HG02763 (cell line): ENCODE data around the gene KLRC1.
"Not testable (repeated sequence)": the region's sequence is repeated elsewhere in the genome, so short reads cannot be mapped to it uniquely, and the experiment has no call there.

Source experiments
- ATAC-seq: cut with Tn5 transposase; IDR thresholded peaks from one replicate; pipeline ENCODE4 v1.9.1; 2021; ENCODE audit warnings: mild to moderate bottlenecking, moderate library complexity; ENCODE audit not compliant: unreplicated experiment

Gene KLRC1

GRCh38 chr12:10424260-10424899, 28.8 kb downstream of the KLRC1 start:
- not testable (repeated sequence) for ATAC-seq

- not testable (repeated sequence) for ATAC-seq
These were observed 31.0 kb downstream of the KLRC1 start for GRCh38 chr12:10422159-10422558.

- not testable (repeated sequence) for ATAC-seq
These were observed 32.8 kb downstream of the KLRC1 start, which contains the start of gene KLRC3 for GRCh38 chr12:10420334-10420733. Gene KLRC3, minus strand, starts transcription at chr12:10420595. Its CDS starts 45 bp downstream, at chr12:10420550.

- ATAC-seq: no peak
These were observed 43.8 kb downstream of the KLRC1 start, which contains the start of gene KLRC4 for GRCh38 chr12:10409392-10409791. Gene KLRC4, minus strand, starts transcription at chr12:10409757. Its CDS starts 182 bp downstream, at chr12:10409575.

- no peak for ATAC-seq
These were observed 44.3 kb downstream of the KLRC1 start for GRCh38 chr12:10408842-10409241.

- ATAC-seq: no peak
These were observed 46.5 kb downstream of the KLRC1 start for GRCh38 chr12:10406725-10407124.

GRCh38 chr12:10405294-10405693, 47.9 kb downstream of the KLRC1 start:
- no peak for ATAC-seq

- ATAC-seq: no peak
These were observed 48.4 kb downstream of the KLRC1 start for GRCh38 chr12:10404798-10405197.

GRCh38 chr12:10400829-10401228, 52.3 kb downstream of the KLRC1 start:
- no peak for ATAC-seq

- no peak for ATAC-seq
These were observed 55.0 kb downstream of the KLRC1 start for GRCh38 chr12:10398168-10398567.

GRCh38 chr12:10397296-10397695, 55.9 kb downstream of the KLRC1 start:
- no peak for ATAC-seq

GRCh38 chr12:10396176-10396575, 57.0 kb downstream of the KLRC1 start:
- ATAC-seq: not testable (repeated sequence)
